ENCODE results near the gene SMR3A. TPM values are rescaled to one million over a fixed set of nuclear protein-coding genes. Genes with fewer than 3 reads are reported as not detected.

SMR3A gene
- polyA plus RNA-seq, 1 of the 3 experiments (the other 2 are of a cell fraction), result not detected

GRCh38 chr4:70392057-70392776 lies 31.7 kb downstream of the SMR3A start:
- H3K79me2 ChIP-seq (ENCODE audit: insufficient read depth), result no peaks in the 10 kb centered on the region
- no peak overlapping the region for H3K4me2 ChIP-seq
- no peak overlapping the region for H3K27ac ChIP-seq (ENCODE audit: low read depth in 2 of 2, low read length in 1 of 2)
- no peaks in the 10 kb centered on the region for H3F3A ChIP-seq (replicated peaks; ENCODE audit: insufficient read depth)
- 0% methylated on average over 2 of the region's 2 CpGs for WGBS (ENCODE audit: low lambda C conversion rate)
- H3K27me3 ChIP-seq (ENCODE audit: insufficient read depth), result no peaks in the 10 kb centered on the region
- no peaks in the 10 kb centered on the region for H3K36me3 ChIP-seq (replicated peaks in 1 of 2; ENCODE audit: control insufficient read depth in 1 of 2, insufficient read depth in 2 of 2, low read length in 1 of 2)
- H3K4me3 ChIP-seq (ENCODE audit: low read depth in 2 of 2, low read length in 1 of 2), result no peak overlapping the region
- no peaks in the 10 kb centered on the region for H3K9me2 ChIP-seq
- no peaks in the 10 kb centered on the region for H3K4me1 ChIP-seq (ENCODE audit: control insufficient read depth in 1 of 2, insufficient read depth in 2 of 2, low read depth in 1 of 2, low read length in 1 of 2)
- no peaks in the 10 kb centered on the region for H4K20me1 ChIP-seq (ENCODE audit: insufficient read depth)
- TF ChIP-seq USF1 (IDR thresholded peaks at IDR 0.05; ENCODE audit: borderline replicate concordance, low read depth), result no peak
- TF ChIP-seq POLR2AphosphoS5 (IDR thresholded peaks at IDR 0.05; ENCODE audit: low read depth, low read length), result no peak
- TF ChIP-seq CTCF (IDR thresholded peaks at IDR 0.05), result no peak
- no peak for TF ChIP-seq SIN3A (IDR thresholded peaks at IDR 0.05; ENCODE audit: borderline replicate concordance, low read depth, low read length)
- no peak for TF ChIP-seq ZBTB33 (IDR thresholded peaks at IDR 0.05; ENCODE audit: borderline replicate concordance, low read depth)
- CTCF ChIA-PET, result no interaction called here
- no peaks in the 10 kb centered on the region for H3K9me3 ChIP-seq
- POLR2A ChIA-PET, result no interaction called here
- no peak overlapping the region for H3K9ac ChIP-seq
- H2AFZ ChIP-seq (ENCODE audit: low read depth), result no peak overlapping the region
- no peak for DNase-seq

- Histone ChIP-seq H2AFZ (ENCODE audit: low read depth) (no peak within 1 kb of the TSS), H3K4me1 (ENCODE audit: control insufficient read depth in 1 of 2, insufficient read depth in 2 of 2, low read depth in 1 of 2, low read length in 1 of 2) (no peaks in the 10 kb centered on the region), H3K9me2 (no peaks in the 10 kb centered on the region; the same call in 1 of the 2 replicates), H3K9ac (no peak within 1 kb of the TSS), H3K27ac (ENCODE audit: low read depth in 2 of 2, low read length in 1 of 2) (no peak within 1 kb of the TSS), H3K4me3 (ENCODE audit: low read depth in 2 of 2, low read length in 1 of 2) (no peak within 1 kb of the TSS), H3K9me3 (no peaks in the 10 kb centered on the region), H4K20me1 (ENCODE audit: insufficient read depth) (no peaks in the 10 kb centered on the region), H3K4me2 (no peak within 1 kb of the TSS), H3K79me2 (ENCODE audit: insufficient read depth) (no peaks in the 10 kb centered on the region), H3K27me3 (ENCODE audit: insufficient read depth) (no peaks in the 10 kb centered on the region), H3K36me3 (replicated peaks in 1 of 2; ENCODE audit: control insufficient read depth in 1 of 2, insufficient read depth in 2 of 2, low read length in 1 of 2) (no peaks in the 10 kb centered on the region), H3F3A (replicated peaks; ENCODE audit: insufficient read depth) (no peaks in the 10 kb centered on the region)
- no peak for DNase-seq
- ChIA-PET POLR2A (no interaction called here), CTCF (no interaction called here)
- TF ChIP-seq RCOR1 (IDR thresholded peaks at IDR 0.05; ENCODE audit: low read length) (no peak), IRF3 (IDR thresholded peaks at IDR 0.05; ENCODE audit: low read depth, low read length) (no peak), USF2 (IDR thresholded peaks at IDR 0.05; ENCODE audit: borderline replicate concordance, low read depth, low read length) (no peak), CHD2 (IDR thresholded peaks at IDR 0.05; ENCODE audit: low read length, partially characterized antibody) (no peak), FOXM1 (IDR thresholded peaks at IDR 0.05; ENCODE audit: low read depth) (no peak), POLR2AphosphoS5 (IDR thresholded peaks at IDR 0.05; ENCODE audit: low read depth, low read length) (no peak), ZBTB33 (IDR thresholded peaks at IDR 0.05; ENCODE audit: borderline replicate concordance, low read depth) (no peak), MAX (IDR thresholded peaks at IDR 0.05; ENCODE audit: low read depth) (no peak), MXI1 (IDR thresholded peaks at IDR 0.05; ENCODE audit: low read depth, low read length) (no peak), FOXJ3 (CRISPR knock-in tag; IDR thresholded peaks at IDR 0.05) (no peak), GABPA (IDR thresholded peaks at IDR 0.05; ENCODE audit: low read depth) (no peak), MEF2A (IDR thresholded peaks at IDR 0.05; ENCODE audit: borderline replicate concordance, low read depth) (no peak), ELF1 (IDR thresholded peaks at IDR 0.05) (no peak), NFIC (IDR thresholded peaks at IDR 0.05; ENCODE audit: borderline replicate concordance) (no peak)
Measured at GRCh38 chr4:70397580-70397979, 37.0 kb downstream of the SMR3A start, which contains the start of gene OPRPN. Gene OPRPN, plus strand, starts transcription at chr4:70397940. Its CDS starts 1,346 bp downstream, at chr4:70399286.
